IMR-90 (cell line): ENCODE results near the gene DGKE. TPM values are rescaled to one million over a fixed set of nuclear protein-coding genes. Genes with fewer than 3 reads are reported as not detected.

Source experiments
- ATAC-seq: fragments of 200-7000 bp; cut with Tn5 transposase; 2 replicates; pipeline ENCODE4 v1.9.1; 2020; ENCODE audit warnings: low read depth, mild to moderate bottlenecking, moderate library complexity
- BruUV-seq: library from RNA; stranded (reverse); fragments of 400-500 nt; replicated peaks from 2 replicates; lab custom pipeline; 2021; lab: Mats Ljungman, UMichigan
- CTCF ChIA-PET: fragments of 300-600 bp; formaldehyde crosslinking; extraction: SDS; loops from one replicate; lab custom pipeline; 2021; ENCODE audit warnings: antibody characterized with exemption; lab: Yijun Ruan, JAX
- POLR2A ChIA-PET: fragments of 300-600 bp; sonication (Branson Sonifier 250); formaldehyde crosslinking; loops from one replicate; lab custom pipeline; 2022; ENCODE audit warnings: antibody characterized with exemption; ENCODE audit not compliant: unreplicated experiment; lab: Charles Lee
- DNase-seq: peaks from one replicate; pipeline ENCODE4 v3.0.0; 2013
- H2AFZ ChIP-seq: replicated peaks from 2 replicates; pipeline ENCODE3; 2013; ENCODE audit warnings: low read length, mild to moderate bottlenecking; ENCODE audit not compliant: poor library complexity
- H2AK5ac ChIP-seq: 2 replicates; pipeline ENCODE4 v1.6.1; 2013; ENCODE audit warnings: low read depth, low read length, inconsistent platforms
- H2AK9ac ChIP-seq: replicated peaks from 2 replicates; pipeline ENCODE3; 2013; ENCODE audit warnings: mild to moderate bottlenecking, low read depth, low read length, moderate library complexity; ENCODE audit not compliant: poor library complexity
- H2BK120ac ChIP-seq: 2 replicates; pipeline ENCODE4 v1.6.1; 2013; ENCODE audit warnings: low read depth, low read length, inconsistent platforms
- H2BK15ac ChIP-seq: 3 replicates; pipeline ENCODE4 v1.6.1; 2013; ENCODE audit warnings: low read depth, low read length, inconsistent platforms
- H2BK20ac ChIP-seq: 2 replicates; pipeline ENCODE4 v1.6.1; 2013; ENCODE audit warnings: low read depth, mild to moderate bottlenecking, inconsistent platforms, low read length, moderate library complexity
- H2BK5ac ChIP-seq: 2 replicates; pipeline ENCODE4 v1.6.1; 2013; ENCODE audit warnings: mild to moderate bottlenecking, low read depth, low read length, inconsistent platforms; ENCODE audit not compliant: poor library complexity, severe bottlenecking
- H3K14ac ChIP-seq: replicated peaks from 2 replicates; pipeline ENCODE4 v1.6.1; 2013; ENCODE audit warnings: low read depth, low read length, inconsistent platforms
- H3K18ac ChIP-seq: 2 replicates; pipeline ENCODE4 v1.6.1; 2013; ENCODE audit warnings: low read depth, low read length, control low read depth
- H3K23ac ChIP-seq: 2 replicates; pipeline ENCODE4 v1.6.1; 2013; ENCODE audit warnings: low read depth, low read length, inconsistent platforms
- H3K27ac ChIP-seq: 2 replicates; pipeline ENCODE4 v1.5.1; 2013; ENCODE audit warnings: mild to moderate bottlenecking, control low read depth, low read length; ENCODE audit not compliant: insufficient read depth
- H3K27me3 ChIP-seq: 2 replicates; pipeline ENCODE4 v1.6.1; 2013; ENCODE audit warnings: low read length; ENCODE audit not compliant: control insufficient read depth, insufficient read depth
- H3K36me3 ChIP-seq: 2 replicates; pipeline ENCODE4 v1.6.1; 2013; ENCODE audit warnings: low read length, mixed read lengths; ENCODE audit not compliant: control insufficient read depth, insufficient read depth
- H3K4ac ChIP-seq: 2 replicates; pipeline ENCODE4 v1.6.1; 2013; ENCODE audit warnings: low read depth, low read length, inconsistent platforms
- H3K4me1 ChIP-seq: 2 replicates; pipeline ENCODE4 v1.6.1; 2013; ENCODE audit warnings: low read length, mixed read lengths; ENCODE audit not compliant: control insufficient read depth, insufficient read depth
- H3K4me2 ChIP-seq: 2 replicates; pipeline ENCODE4 v1.6.1; 2013; ENCODE audit warnings: low read depth, mild to moderate bottlenecking, control low read depth, low read length, moderate library complexity
- H3K4me3 ChIP-seq: 2 replicates; pipeline ENCODE4 v1.5.1; 2013; ENCODE audit warnings: low read depth, mild to moderate bottlenecking, control low read depth, low read length, moderate library complexity; ENCODE audit not compliant: insufficient read depth
- H3K56ac ChIP-seq: 2 replicates; pipeline ENCODE4 v1.6.1; 2013; ENCODE audit warnings: low read length, inconsistent platforms; ENCODE audit not compliant: insufficient read depth; ENCODE audit errors: extremely low read depth
- H3K79me1 ChIP-seq, 2 experiments: 2 replicates each; pipeline ENCODE4 v1.6.1; 2013; ENCODE audit warnings: low read length in 2 of 2, inconsistent platforms in 1 of 2, low read depth in 1 of 2
- H3K9ac ChIP-seq: 2 replicates; pipeline ENCODE4 v1.6.1; 2013; ENCODE audit warnings: low read depth, low read length, control low read depth
- H3K9me1 ChIP-seq: 2 replicates; pipeline ENCODE4 v1.6.1; 2013; ENCODE audit warnings: low read length, inconsistent platforms; ENCODE audit not compliant: insufficient read depth
- H3K9me3 ChIP-seq: 2 replicates; pipeline ENCODE4 v1.6.1; 2013; ENCODE audit warnings: low read length; ENCODE audit not compliant: control insufficient read depth, insufficient read depth
- H4K20me1 ChIP-seq: 2 replicates; pipeline ENCODE4 v1.6.1; 2013; ENCODE audit warnings: low read length, inconsistent platforms; ENCODE audit not compliant: insufficient read depth
- H4K5ac ChIP-seq: 2 replicates; pipeline ENCODE4 v1.6.1; 2013; ENCODE audit warnings: mild to moderate bottlenecking, low read depth, low read length, control low read depth
- H4K8ac ChIP-seq, 2 experiments: 2 replicates each; pipeline ENCODE4 v1.6.1; 2013; ENCODE audit warnings: low read depth in 2 of 2, low read length in 2 of 2, control low read depth in 1 of 2, inconsistent platforms in 1 of 2
- H4K91ac ChIP-seq: 2 replicates; pipeline ENCODE4 v1.6.1; 2013; ENCODE audit warnings: low read depth, low read length, inconsistent platforms; ENCODE audit not compliant: insufficient read depth
- BHLHE40 ChIP-seq: fragments of 150-350 bp; IDR thresholded peaks from 2 replicates; pipeline ENCODE4 v1.6.1; 2016; ENCODE audit warnings: mild to moderate bottlenecking, low read depth, low read length
- CEBPB ChIP-seq: IDR thresholded peaks from 2 replicates; pipeline ENCODE4 v1.6.1; 2012; ENCODE audit warnings: low read depth, low read length, improper control_type of control experiment
- CHD1 ChIP-seq: IDR thresholded peaks from 2 replicates; pipeline ENCODE4 v1.6.1; 2012; ENCODE audit warnings: low read depth, low read length, improper control_type of control experiment
- CTCF ChIP-seq: conservative IDR thresholded peaks from 2 replicates; pipeline ENCODE4 v1.5.1; 2012; ENCODE audit warnings: mild to moderate bottlenecking, low read depth, low read length, improper control_type of control experiment
- ELK1 ChIP-seq: fragments of 150-350 bp; IDR thresholded peaks from 2 replicates; pipeline ENCODE4 v1.6.1; 2016; ENCODE audit warnings: low read depth, mild to moderate bottlenecking, low read length, moderate library complexity, borderline replicate concordance
- FOS ChIP-seq: fragments of 150-350 bp; IDR thresholded peaks from 2 replicates; pipeline ENCODE4 v1.6.1; 2016; ENCODE audit warnings: low read depth, low read length
- MAFK ChIP-seq: IDR thresholded peaks from 2 replicates; pipeline ENCODE4 v1.6.1; 2012; ENCODE audit warnings: low read depth, low read length, improper control_type of control experiment
- MAZ ChIP-seq: IDR thresholded peaks from 2 replicates; pipeline ENCODE4 v1.6.1; 2012; ENCODE audit warnings: low read depth, mild to moderate bottlenecking, low read length, improper control_type of control experiment, moderate library complexity, borderline replicate concordance
- MXI1 ChIP-seq: IDR thresholded peaks from 2 replicates; pipeline ENCODE4 v1.6.1; 2012; ENCODE audit warnings: low read depth, mild to moderate bottlenecking, low read length, moderate library complexity, borderline replicate concordance
- NFE2L2 ChIP-seq: fragments of 150-350 bp; IDR thresholded peaks from 2 replicates; pipeline ENCODE4 v1.6.1; 2016; ENCODE audit warnings: low read depth, mild to moderate bottlenecking, low read length
- POLR2A ChIP-seq: IDR thresholded peaks from 2 replicates; pipeline ENCODE4 v1.6.1; 2012; ENCODE audit warnings: mild to moderate bottlenecking, low read depth, low read length
- RAD21 ChIP-seq: IDR thresholded peaks from 2 replicates; pipeline ENCODE4 v1.6.1; 2012; ENCODE audit warnings: low read length, improper control_type of control experiment
- RCOR1 ChIP-seq: IDR thresholded peaks from 2 replicates; pipeline ENCODE4 v1.6.1; 2012; ENCODE audit warnings: mild to moderate bottlenecking, low read length, improper control_type of control experiment; ENCODE audit not compliant: insufficient replicate concordance
- RFX5 ChIP-seq: IDR thresholded peaks from 2 replicates; pipeline ENCODE4 v1.8.0; 2012; ENCODE audit warnings: low read depth, mild to moderate bottlenecking, low read length, moderate library complexity
- SMC3 ChIP-seq: fragments of 150-350 bp; IDR thresholded peaks from 2 replicates; pipeline ENCODE4 v1.6.1; 2016; ENCODE audit warnings: low read depth, mild to moderate bottlenecking, antibody characterized with exemption, low read length, moderate library complexity
- USF2 ChIP-seq: fragments of 150-350 bp; IDR thresholded peaks from 2 replicates; pipeline ENCODE4 v1.6.1; 2017; ENCODE audit warnings: mild to moderate bottlenecking, antibody characterized with exemption, low read length, low read depth
- WGBS, 2 experiments: methylation state at CpG; one replicate each; pipeline versions ENCODE4 v1.1.5 to v1.1.7; 2013; ENCODE audit warnings: missing lambda C conversion rate in 2 of 2; ENCODE audit not compliant: insufficient read length in 1 of 2; ENCODE audit errors: extremely low coverage in 2 of 2; 5-methylcytosine and 5-hydroxymethylcytosine counted together
- dilution Hi-C: fragments of 300-500 bp; cut with HindIII; formaldehyde crosslinking; loops from one replicate; pipeline ENCODE4 v1.14.3; 2018; ENCODE audit warnings: low sequenced_read_pairs; ENCODE audit not compliant: unreplicated experiment
- in situ Hi-C: fragments of 300-500 bp; cut with MboI; formaldehyde crosslinking; loops from 3 replicates; pipeline ENCODE4 v1.14.3; 2019; ENCODE audit warnings: low sequenced_read_pairs, inconsistent platforms, mixed read lengths
- intact Hi-C: fragments of 100-400 bp; cut with micrococcal nuclease; formaldehyde crosslinking; loops from 2 replicates; pipeline ENCODE4 v1.10.0; 2022
- polyA plus RNA-seq, 3 experiments: library from polyadenylated mRNA; depleted of rRNA; stranded (reverse); fragments of >200 nt; gene quantifications; 2 replicates each; pipeline ENCODE4 v1.2.3, GENCODE V29; 2012; ENCODE audit warnings: low replicate concordance in 1 of 3
- total RNA-seq: library from RNA; depleted of rRNA; stranded (reverse); fragments of >200 nt; gene quantifications from 2 replicates; pipeline ENCODE4 v1.2.3, GENCODE V29; 2012

The DGKE gene
- total and polyA plus RNA-seq, 2 of the 4 experiments (the other 2 are of a cell fraction) = 3.9 to 5.0 TPM

GRCh38 chr17:56798916-56799315 is 35.0 kb upstream of the DGKE start:
- no peak overlapping the region for H3K18ac ChIP-seq
- in situ Hi-C loops = no loop called here

More at GRCh38 chr17:56798916-56799315, 35.0 kb upstream of the DGKE start:
- no peak overlapping the region for H2BK20ac ChIP-seq
- ChIA-PET POLR2A (no interaction called here), CTCF (no interaction called here)
- no peak overlapping the region for H3K4ac ChIP-seq
- BruUV-seq = no TSS peak
- ATAC-seq (no peak; the same call in 1 of the 2 replicates), DNase-seq (no peak)
- H3K9me3 ChIP-seq = no peaks in the 10 kb centered on the region
- no peak overlapping the region for H3K27ac ChIP-seq
- TF ChIP-seq RFX5 (no peak), MXI1 (no peak), NFE2L2 (no peak), CTCF (no peak), RAD21 (no peak), BHLHE40 (no peak), CEBPB (no peak), CHD1 (no peak), POLR2A (no peak), USF2 (no peak), MAZ (no peak), FOS (no peak), RCOR1 (no peak), MAFK (no peak), ELK1 (no peak), SMC3 (no peak)
- no peak overlapping the region for H4K5ac ChIP-seq
- no peak overlapping the region for H2BK15ac ChIP-seq
- no peaks in the 10 kb centered on the region for H4K20me1 ChIP-seq
- no peak overlapping the region for H3K56ac ChIP-seq
- no peak overlapping the region for H4K91ac ChIP-seq
- no peak overlapping the region for H2AK5ac ChIP-seq
- no peak overlapping the region for H2AK9ac ChIP-seq
- peaks cover 2% of the 10 kb centered on the region; the same call in 1 of the 2 replicates for H3K4me1 ChIP-seq
- H3K9me1 ChIP-seq = no peaks in the 10 kb centered on the region; the same call in 1 of the 2 replicates
- no peak overlapping the region for H3K4me2 ChIP-seq
- H2BK5ac ChIP-seq = no peak overlapping the region
- no peak overlapping the region for H3K9ac ChIP-seq
- dilution Hi-C loops (no loop called here), intact Hi-C loops (no loop called here)
- H2AFZ ChIP-seq = no peak overlapping the region
- H3K4me3 ChIP-seq = no peak overlapping the region
- no peak overlapping the region for H3K14ac ChIP-seq
- H3K36me3 ChIP-seq = no peaks in the 10 kb centered on the region
- H3K23ac ChIP-seq = no peak overlapping the region
- H2BK120ac ChIP-seq = no peak overlapping the region
- 17% methylated on average over 1 of the region's 4 CpGs; no CpG with 5 or more reads in 1 of the 2 experiments for WGBS, 2 experiments
- no peak overlapping the region for H4K8ac ChIP-seq
- H3K79me1 ChIP-seq = no peaks in the 10 kb centered on the region
- peaks cover 3% of the 10 kb centered on the region; the same call in 1 of the 2 replicates for H3K27me3 ChIP-seq
